ENCODE results near the gene ZIM2. TPM values are rescaled to one million over a fixed set of nuclear protein-coding genes. Genes with fewer than 3 reads are reported as not detected.

Gene ZIM2
- total RNA-seq, 1 experiment from 2014 or later, result not detected

DNA sequence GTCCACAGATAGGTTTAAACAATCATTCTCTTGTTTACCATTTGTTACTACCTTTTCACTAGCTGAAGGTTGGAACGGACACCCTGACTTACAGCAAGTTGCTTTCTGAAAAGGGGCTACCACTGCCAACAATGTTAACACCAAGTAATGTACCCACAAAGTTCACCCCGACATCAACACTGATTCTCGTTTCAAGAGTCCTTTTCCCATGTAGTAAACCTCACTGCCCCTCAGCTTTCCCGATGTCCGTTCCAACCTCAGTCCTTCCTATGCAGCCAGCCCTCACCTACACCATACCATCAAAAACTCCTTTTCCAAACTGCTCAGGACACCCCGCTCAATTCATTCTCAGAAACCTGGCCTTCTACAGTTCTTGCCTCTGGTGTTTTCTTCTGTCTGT is 29.0 kb downstream of the ZIM2 start:
- no peak for DNase-seq (ENCODE audit: extremely low read depth, low read depth)

DNA sequence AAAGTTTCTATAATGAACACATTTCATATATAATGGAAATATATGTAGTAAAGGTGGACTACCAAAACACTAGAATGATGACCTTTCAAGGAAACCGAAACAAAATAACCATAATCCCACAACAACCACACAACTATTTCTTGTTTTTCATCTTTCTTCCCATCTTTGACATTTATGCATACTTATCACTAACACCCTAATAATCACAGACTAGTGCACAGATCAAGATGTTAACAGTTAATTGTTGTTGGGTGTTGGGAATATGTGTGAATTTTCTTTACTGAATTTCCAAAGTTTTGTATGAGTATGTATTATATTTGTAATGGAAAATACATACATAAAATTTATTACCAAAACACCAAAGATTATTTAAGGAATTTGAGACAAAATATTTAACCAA is 30.3 kb downstream of the ZIM2 start:
- no peak for DNase-seq (ENCODE audit: extremely low read depth, low read depth)

DNA sequence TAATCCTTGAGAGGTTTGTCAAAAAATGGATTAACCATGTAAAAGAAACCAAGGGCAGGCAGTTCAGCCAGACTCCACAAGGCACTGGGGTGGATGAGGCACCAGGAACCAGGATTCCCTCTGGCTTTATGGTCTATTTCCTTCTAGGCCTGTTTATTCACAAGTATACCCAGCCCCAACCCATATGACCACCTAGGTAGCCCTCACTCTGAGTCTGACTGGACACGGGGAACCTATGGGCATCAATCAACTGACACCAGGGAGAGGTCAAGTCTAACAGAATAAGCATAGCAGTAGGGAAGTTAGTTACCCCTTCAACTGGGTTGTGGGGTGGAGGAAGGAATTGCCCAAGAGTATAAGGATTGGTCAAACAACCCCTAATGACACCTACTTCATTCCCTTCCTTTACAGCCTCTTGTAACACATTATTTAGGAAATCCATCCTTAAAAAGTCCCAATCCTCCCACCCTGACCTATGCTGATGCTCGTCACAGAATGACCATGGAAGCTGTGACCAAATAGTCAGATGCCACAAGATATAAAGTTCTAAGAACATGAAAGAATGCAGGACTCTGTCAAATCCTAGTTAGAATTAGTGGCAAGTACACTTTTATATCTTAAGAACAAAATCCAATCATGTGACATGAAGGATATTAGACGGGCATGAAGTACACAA is 31.7 kb downstream of the ZIM2 start:
- DNase-seq (ENCODE audit: extremely low read depth, low read depth), result no peak

DNA sequence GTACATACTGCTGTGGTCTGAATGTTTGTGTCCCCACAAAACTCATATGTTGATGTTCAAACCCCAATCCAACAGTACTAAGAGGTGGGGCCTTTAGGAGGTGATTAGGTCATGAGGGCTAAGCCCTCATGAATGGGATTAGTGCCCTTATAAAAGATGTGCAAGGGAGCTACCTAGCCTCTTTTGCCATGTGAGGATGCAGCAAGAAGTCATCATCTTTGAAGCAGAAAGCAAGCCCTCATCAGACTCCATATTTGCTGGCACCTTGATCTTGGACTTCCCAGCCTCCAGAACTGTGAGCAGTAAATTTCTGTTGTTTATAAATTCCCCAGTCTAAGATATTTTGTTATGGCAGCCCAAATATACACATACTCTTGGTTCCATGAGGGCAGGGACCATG is 33.9 kb downstream of the ZIM2 start:
- DNase-seq (ENCODE audit: extremely low read depth, low read depth), result no peak

DNA sequence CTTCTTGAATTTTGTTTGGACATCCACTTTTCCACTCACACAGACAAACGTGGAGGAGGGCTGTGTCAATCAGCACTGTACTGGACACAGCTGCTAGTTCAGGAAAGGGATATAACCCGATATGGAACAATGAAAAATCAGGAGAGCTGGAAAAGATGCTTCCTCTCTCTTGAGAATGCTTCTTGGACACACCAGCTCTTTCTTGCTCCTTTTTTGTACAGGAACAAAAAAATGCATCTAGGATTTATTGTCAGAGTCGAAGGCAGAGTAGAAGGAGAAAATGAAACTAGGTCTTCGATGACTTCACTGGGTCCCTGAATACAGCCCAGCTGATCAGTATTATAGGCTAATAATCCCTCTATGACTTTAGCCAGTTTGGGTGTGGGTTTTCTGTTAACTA is 62.2 kb downstream of the ZIM2 start:
- DNase-seq (ENCODE audit: extremely low read depth, low read depth), result no peak

DNA sequence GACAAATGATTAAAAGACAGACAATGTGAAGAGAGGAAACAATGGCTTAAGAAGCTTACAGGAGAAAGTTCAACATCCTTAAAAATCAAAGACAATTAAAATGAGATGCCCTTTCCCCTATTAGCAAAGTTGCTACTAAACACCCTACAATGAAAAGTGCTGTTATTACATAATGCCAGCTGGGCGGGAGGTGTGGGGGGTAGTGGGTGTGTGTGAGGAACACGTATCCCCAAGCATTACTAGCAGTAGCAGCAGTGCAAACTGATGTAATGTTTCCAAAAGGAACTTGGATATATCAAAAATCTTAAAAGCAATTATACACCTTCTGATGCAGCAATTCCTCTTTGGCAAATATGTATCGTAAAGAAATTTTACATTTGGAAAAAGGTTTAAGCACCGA is 70.9 kb downstream of the ZIM2 start:
- no peak for DNase-seq (ENCODE audit: extremely low read depth, low read depth)

DNA sequence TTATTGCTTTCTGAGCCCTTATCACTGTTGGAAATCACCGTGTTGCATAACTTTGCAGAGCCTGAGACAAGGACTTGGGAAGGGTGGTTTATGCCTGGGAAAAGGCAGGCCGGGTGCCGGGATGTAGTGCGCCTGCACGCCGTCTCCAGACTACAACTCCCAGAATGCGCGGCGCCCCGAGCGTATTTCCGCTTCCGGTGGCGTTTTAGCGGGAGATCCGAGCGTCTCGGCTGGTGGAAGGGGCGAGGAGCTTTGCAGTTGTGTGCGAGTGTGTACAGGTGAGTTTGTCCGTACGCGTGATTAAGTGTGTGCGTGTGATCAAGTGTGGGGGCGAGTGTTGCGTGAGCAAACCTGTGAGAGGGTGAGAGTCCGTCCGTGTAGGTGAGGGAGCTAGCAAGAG is 75.4 kb downstream of the ZIM2 start:
- DNase-seq (ENCODE audit: extremely low read depth, low read depth), result no peak

DNA sequence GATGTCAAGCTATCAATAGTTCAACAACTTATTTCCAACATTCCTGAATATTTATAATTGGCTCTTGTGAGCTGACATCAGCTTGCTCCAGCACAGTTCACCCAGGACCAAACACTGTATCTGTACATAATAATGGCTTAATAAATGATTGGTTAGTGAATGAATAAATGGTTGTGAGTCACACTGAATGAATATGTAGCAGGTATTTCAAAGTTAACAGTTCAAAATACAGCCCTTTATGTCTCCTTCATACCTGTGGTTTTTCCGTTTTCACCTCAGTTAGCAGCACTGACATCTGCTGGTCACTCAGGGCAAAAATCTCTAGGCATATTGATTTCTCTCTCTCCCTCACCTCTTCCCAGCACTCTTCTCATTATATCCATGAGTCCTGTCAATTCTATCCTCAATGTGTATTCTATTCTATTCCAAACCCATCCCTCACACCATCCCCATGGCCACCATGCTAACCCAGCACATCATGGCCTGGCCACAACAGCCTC is 76.3 kb downstream of the ZIM2 start:
- no peak for DNase-seq (ENCODE audit: extremely low read depth, low read depth)

DNA sequence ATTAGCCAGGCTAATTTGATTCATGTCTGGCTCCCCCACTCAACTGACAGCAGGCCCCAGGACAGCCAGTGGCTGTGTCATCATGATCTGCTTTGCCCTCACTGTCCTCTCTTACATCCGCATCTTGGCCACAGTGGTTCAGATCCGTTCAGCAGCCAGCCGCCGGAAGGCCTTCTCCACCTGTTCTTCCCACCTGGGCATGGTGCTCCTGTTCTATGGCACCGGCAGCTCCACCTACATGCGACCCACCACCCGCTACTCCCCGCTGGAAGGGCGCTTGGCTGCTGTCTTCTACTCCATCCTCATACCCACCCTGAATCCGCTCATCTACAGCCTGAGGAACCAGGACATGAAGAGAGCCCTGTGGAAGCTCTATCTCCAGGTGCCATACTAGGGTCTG is 79.7 kb downstream of the ZIM2 start:
- DNase-seq (ENCODE audit: extremely low read depth, low read depth), result no peak

DNA sequence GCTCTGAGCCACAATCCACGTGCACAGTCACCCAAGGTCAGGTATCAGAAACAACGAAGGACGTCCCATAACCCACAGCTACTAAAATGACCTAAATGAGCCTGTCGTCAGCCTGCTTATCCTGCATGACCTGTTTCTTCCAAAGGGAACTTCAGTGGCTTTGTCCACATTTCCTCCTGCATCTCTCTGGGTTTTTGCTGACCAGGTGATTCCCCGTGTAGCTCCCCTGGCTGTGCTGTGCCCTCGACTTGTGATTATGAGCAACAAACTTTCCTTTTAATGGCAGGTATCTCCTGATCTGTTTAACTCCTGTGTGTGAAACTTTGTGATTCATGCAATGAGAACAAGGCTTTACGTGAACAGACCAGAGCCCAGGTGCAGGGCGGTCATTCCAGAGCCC is 81.0 kb downstream of the ZIM2 start:
- DNase-seq (ENCODE audit: extremely low read depth, low read depth), result no peak

DNA sequence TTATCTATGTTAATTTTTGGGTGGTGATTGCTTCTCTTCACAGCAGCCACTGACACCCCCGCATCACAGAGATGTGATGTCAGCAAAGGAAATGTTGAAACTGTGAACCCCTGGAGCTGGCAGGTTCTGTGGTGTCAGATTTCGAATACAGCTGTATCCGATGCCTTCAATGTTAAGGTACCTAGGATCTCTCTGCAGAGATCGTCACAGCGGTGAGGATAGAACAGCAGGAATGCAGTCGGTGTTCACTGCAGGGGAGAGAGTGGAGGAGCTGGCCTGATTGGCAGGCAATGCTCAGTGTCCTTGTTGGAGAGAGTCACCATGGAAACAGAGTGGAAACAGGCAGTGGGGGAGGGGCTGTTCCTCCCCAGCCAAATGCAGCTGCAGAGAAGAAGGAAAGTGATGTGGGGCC is 89.4 kb downstream of the ZIM2 start:
- DNase-seq (ENCODE audit: extremely low read depth, low read depth), result no peak

DNA sequence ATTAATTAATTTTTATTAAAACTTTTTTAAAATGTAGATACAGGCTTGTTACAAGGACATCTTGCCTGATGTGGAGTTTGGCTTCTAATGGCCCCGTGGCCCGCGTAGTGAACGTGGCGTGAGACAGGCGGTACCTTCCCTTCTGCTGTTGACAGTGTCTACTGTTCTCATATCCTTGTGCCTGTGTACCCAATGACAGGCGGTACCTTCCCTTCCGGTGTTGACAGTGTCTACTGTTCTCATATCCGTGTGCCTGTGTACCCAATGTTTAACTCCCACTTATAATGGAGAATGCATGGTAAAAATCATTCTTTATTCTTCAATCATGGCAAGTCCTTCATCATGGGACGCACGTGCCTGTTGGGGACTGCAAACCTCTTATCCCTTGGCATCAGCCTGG is 89.9 kb downstream of the ZIM2 start:
- no peak for DNase-seq (ENCODE audit: extremely low read depth, low read depth)

DNA sequence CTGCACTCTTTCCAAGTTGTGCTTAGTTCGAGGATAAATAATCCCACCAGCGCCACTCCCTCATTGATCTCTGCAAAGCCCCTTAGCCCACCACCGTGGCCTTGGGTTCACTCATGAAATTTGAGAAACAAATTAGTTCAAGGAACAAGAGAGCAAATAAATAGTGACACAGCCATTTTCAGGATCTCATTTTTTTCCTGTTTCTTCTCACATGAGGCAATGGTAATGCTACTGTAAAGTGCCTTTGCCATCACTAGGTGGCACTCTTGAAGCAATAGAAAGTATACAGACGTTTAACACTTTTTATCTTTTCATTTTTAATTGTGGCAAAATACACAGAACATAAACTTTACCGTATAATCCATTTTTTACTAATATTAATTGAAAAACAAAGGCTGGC is 92.1 kb downstream of the ZIM2 start:
- DNase-seq (ENCODE audit: extremely low read depth, low read depth), result no peak

DNA sequence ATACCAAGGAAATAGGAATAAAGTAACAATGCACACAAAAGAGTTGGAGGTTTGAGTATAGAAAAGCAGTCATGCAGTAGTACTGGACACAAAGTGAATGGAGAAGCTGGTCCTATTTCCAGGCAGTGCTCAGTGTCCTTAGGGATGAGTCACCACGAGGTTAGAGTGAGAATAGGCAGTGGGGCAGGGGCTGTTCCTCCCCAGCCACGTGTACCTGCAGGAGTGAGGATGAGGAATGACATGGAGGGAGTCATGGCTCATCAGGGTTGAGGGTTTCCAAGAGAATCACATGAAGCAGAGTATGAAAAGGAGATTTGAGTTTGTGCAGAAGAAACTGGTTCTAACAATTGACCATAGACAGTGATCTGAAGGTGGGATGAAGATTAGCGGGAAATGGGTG is 94.2 kb downstream of the ZIM2 start:
- DNase-seq (ENCODE audit: extremely low read depth, low read depth), result no peak

DNA sequence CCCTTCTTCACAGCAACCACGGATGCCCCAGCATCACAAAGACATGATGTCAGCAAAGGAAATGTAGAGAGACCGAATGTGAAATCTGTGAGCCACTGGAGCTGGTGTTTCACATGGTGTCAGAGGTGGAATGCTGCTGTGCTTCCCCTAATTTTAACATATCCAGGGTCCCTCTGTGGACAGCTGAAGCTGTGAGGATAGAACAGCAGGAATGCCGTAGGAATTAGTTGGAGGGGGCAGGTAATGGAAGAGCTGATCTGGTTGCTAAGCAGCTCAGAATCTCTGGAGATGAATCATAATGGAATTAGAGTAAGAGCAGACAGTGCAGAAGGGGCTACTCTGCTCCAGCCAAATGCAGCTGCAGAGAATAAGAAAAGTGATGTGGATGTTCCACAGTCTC is 100.0 kb downstream of the ZIM2 start:
- DNase-seq (ENCODE audit: extremely low read depth, low read depth), result no peak

DNA sequence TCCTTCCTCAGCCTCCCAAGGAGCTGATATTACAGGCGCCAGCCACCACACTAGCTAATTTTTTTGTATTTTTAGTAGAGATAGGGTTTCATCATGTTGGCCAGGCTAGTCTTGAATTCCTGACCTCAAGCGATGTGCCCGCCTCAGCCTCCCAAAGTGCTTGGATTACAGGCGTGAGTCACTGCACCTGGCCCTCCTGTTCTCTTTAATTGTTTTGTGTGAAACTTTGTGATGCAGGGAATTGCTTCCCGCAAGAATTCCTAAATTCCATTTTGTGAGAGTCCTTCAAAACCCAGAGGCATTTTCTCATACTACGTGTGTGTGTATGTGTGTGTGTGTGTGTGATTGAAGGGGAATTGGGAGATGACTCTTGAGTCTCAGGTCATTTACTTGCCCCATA is 104.0 kb downstream of the ZIM2 start:
- DNase-seq (ENCODE audit: extremely low read depth, low read depth), result no peak

DNA sequence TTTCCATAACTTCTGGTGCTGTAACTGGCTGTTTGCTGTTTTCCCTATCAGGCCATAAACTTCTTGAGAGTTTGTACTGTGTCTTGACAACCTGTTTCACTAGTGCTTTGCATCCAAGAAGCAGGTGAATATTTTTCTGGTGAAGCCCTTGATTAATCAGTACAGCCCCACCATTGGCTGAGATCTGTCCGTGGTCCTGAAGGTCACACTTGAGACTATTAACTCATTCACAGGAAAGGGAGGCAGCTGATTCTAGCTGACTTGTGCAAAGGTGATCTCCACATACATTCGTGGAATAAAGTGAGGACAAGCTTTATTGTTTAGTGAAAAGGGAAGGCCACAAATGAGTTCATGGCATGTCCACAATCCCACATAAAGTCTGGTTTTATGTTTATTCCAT is 107.5 kb downstream of the ZIM2 start:
- no peak for DNase-seq (ENCODE audit: extremely low read depth, low read depth)

DNA sequence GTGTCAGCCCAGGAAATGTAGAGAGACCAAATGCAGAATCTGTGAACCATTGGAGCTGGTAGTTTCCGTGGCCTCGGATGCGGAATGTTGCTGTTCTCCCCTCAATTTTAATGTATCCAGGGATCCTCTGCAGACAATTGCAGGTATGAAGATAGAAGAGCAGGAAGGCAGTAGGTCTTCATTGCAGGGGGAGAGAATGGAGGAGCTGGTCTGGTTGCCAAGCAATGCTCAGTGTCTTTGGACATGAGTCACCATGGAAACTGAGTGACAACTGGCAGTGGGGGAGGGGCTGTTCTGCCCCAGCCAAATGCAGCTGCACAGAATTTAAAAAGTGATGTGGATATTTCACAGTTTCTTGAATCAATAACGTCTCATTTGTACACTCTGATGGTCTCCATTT is 112.8 kb downstream of the ZIM2 start:
- DNase-seq (ENCODE audit: extremely low read depth, low read depth), result no peak

DNA sequence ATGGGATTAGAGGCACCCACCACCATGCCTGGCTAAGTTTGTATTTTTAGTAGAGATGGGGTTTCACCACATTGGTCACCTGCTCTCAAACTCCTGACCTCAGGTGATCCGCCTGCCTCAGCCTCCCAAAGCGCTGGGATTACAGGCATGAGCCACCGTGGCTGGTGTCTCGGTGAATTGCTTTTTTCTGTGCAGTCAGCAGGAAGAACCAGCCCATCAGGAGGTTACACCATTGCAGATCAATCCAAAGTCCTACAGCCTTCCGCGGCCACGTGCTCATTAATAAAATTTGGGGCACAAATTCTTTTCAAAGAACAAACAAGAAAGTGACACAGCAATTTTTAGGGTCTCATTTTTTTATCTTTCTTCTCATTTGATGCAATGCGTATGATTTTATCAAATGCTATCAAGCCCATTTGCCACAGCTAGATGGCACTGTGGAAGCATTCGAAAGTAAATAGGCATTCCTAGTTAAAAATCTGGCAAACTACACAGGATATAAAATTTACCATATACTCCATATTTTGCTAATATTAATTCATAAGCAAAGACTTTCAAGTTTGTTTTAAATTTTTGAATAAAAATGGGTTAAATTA is 114.6 kb downstream of the ZIM2 start:
- DNase-seq (ENCODE audit: extremely low read depth, low read depth), result no peak

Data from NCI-H460 (cell line).